GM21528 (cell line): Measurements from ENCODE around the gene SLC6A18.
"Not testable (repeated sequence)": the region's sequence is repeated elsewhere in the genome, so short reads cannot be mapped to it uniquely, and the experiment has no call there.

Experiments used
- ATAC-seq: cut with Tn5 transposase; IDR thresholded peaks from one replicate; pipeline ENCODE4 v1.9.1; 2021; ENCODE audit warnings: mild to moderate bottlenecking, moderate library complexity; ENCODE audit not compliant: unreplicated experiment, low FRiP score

Gene SLC6A18

DNA sequence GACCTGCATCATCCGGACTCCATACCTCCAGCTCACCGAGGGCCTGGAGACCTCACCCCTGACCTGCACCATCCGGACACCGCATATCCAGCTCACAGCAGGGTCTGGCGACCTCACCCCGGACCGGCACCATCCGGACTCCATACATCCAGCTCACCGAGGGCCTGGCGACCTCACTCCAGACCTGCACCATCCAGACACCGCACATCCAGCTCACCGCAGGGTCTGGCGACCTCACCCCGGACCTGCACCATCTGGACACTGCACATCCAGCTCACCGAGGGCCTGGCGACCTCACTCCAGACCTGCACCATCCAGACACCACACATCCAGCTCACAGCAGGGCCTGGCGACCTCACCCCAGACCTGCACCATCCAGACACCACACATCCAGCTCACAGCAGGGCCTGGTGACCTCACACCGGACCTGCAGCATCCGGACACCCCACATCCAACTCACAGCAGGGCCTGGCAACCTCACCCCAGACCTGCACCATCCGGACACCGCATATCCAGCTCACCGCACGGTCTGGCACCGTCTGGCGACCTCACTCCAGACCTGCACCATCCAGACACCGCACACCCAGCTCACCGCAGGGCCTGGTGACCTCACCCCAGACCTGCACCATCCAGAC, 59.3 kb downstream of the SLC6A18 start:
- ATAC-seq = not testable (repeated sequence)

DNA sequence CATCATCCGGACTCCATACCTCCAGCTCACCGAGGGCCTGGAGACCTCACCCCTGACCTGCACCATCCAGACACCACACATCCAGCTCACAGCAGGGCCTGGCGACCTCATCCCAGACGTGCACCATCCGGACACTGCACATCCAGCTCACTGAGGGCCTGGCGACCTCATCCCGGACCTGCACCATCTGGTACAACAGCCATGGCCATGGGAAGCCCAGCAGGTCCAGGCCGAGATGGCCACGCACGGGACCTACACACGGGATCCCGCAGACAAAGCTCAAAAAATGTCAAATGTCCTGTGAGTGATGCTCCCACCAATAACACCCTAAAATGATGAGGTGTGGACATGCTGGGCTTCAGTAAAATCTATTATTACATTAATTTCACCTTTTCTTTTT, 60.0 kb downstream of the SLC6A18 start:
- ATAC-seq = no peak

DNA sequence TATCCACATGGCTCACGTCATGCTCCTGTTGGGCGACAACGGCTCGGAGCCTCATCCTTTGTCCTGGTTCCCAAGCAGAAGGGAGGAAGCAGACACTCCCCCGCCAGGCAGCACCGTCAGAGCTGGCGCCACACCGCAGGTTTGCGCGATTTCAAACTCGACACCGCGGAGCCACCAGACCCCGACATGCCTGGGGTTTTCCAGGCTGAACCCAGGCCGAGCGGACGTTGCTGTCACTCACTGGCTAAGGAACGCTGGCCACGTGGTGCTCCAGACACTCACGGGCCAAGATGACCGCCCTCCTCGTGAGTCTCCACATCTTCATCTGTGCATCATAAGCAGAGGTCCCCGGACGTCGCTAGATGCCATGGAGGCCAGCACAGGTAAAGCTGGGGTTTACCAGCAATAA, 60.7 kb downstream of the SLC6A18 start:
- no peak for ATAC-seq

DNA sequence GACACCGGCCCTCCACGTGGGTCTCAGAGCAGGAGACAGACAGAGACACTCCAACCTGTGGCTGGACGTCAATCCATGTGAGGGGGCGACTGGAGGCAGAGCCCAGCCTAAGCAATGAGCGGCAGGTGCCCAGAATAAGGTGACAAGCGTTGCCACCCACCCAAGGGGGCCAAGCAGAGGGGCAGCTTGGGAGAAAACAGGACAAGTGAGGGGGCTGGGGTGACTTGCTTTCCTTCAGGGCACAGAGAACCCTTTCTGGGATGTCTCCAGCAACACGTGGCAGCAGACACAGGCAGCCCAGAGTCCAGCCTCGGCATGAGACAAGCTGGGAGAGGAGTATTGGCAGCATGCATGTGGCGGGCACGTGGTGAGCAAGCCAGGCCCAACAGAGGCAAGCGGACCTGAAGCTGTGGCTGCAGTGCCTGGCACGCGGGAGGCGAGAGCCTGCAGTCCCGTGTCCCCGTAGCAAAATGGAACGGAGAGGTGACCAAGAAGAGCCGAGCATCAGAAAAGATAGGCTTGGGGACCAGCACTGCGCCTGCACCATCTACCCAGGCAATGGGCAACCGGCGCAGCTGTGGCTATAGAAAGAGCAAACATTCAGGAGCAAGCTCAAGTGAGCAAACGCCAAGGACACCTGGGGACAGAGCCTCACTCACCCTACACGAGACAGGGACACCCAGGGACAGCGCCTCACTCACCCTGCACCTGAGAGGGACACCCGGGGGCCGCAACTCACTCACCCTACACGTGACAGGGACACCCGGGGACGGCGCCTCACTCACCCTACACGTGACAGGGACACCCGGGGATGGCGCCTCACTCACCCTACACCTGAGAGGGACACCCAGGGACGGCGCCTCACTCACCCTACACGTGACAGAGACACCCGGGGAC, 63.5 kb downstream of the SLC6A18 start:
- ATAC-seq = no peak

DNA sequence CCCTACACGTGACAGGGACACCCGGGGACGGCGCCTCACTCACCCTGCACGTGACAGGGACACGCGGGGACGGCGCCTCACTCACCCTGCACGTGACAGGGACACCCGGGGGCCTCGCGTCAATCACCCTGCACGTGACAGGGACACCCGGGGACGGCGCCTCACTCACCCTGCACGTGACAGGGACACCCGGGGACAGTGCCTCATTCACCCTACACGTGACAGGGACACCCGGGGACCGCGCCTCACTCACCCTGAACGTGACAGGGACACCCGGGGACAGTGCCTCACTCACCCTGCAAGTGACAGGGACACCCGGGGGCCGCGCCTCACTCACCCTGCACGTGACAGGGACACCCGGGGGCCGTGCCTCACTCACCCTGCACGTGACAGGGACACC, 64.4 kb downstream of the SLC6A18 start:
- ATAC-seq = not testable (repeated sequence)

DNA sequence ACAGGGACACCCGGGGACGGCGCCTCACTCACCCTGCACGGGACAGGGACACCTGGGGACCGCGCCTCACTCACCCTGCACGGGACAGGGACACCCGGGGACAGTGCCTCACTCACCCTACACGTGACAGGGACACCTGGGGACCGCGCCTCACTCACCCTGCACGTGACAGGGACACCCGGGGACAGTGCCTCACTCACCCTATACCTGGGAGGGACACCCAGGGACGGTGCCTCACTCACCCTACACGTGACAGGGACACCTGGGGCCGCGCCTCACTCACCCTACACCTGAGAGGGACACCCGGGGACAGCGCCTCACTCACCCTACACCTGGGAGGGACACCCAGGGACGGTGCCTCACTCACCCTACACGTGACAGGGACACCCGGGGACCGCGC, 65.8 kb downstream of the SLC6A18 start:
- ATAC-seq = not testable (repeated sequence)

DNA sequence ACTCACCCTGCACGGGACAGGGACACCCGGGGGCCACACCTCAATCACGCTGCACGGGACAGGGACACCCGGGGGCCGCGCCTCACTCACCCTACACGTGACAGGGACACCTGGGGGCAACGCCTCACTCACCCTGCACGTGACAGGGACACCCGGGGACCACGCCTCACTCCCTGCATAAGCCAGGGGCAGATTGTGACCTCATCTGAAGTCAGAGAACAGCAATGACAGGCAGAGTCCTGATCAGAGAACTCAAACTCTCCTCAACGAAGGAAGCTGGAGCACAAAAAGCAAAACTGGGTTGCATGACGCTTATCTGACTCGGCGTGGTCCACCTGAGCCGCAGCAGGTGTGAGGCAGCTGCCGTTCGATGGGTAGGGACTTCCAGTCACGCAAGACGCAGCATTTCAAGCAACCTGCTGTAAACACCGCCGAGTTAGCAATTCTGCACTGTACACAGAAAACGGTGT, 66.5 kb downstream of the SLC6A18 start:
- ATAC-seq = no peak

DNA sequence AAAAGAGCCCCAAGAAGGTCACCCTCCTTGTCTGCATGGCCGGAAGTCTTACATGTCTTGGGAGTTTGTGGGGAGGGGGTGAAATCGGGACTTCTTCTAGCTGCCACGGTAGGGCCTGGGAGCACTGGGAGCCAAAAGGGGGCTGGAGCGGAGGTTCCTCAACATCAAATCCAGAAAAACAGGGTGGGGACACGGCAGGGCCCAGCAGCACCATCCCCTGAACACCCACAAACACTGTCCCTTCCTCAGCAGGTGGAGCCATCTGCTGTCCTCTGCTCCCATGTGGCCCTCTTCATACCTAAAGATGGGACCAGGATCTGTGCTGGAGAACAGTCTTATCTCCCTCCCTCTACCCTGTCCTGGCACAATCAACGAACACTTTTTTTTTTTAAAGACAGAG, 67.0 kb downstream of the SLC6A18 start:
- ATAC-seq = no peak

DNA sequence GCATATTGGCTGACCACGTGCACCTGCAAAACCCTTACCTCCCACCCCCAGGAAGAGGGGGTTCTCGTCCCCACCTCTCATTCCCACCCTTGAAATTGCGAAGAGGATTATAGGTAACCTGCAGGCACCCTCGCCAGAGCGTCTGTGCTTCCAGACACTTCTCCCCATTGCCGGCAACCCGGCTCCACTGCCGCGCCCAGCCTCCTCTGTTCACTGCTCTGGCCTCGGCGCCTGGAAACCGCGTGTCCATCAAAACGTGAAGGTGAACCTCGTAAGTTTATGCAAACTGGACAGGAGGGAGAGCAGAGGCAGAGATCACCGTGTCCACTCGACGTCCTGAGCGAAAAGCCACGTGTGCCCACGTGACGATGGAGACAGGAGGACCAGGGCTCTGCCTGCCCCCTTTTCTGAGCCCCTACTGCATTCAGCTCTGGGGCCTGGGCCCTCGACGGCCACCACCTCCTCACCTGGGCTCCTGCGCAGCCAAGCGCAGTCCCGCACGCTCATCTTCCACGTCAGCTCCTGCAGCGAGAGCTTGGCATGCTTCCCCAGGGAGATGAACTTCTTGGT, 67.8 kb downstream of the SLC6A18 start:
- no peak for ATAC-seq

DNA sequence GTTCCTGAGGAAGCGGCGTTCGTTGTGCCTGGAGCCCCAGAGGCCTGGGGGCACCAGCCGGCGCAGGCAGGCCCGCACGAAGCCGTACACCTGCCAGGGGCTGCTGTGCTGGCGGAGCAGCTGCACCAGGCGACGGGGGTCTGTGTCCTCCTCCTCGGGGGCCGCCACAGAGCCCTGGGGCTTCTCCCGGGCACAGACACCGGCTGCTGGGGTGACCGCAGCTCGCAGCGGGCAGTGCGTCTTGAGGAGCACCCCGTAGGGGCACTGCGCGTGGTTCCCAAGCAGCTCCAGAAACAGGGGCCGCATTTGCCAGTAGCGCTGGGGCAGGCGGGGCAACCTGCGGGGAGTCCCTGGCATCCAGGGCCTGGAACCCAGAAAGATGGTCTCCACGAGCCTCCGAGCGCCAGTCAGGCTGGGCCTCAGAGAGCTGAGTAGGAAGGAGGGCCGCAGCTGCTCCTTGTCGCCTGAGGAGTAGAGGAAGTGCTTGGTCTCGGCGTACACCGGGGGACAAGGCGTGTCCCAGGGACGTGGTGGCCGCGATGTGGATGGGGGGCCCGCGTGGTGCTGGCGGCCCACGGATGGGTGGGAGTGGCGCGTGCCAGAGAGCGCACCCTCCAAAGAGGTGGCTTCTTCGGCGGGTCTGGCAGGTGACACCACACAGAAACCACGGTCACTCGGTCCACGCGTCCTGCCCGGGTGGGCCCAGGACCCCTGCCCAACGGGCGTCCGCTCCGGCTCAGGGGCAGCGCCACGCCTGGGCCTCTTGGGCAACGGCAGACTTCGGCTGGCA, 68.4 kb downstream of the SLC6A18 start:
- no peak for ATAC-seq

DNA sequence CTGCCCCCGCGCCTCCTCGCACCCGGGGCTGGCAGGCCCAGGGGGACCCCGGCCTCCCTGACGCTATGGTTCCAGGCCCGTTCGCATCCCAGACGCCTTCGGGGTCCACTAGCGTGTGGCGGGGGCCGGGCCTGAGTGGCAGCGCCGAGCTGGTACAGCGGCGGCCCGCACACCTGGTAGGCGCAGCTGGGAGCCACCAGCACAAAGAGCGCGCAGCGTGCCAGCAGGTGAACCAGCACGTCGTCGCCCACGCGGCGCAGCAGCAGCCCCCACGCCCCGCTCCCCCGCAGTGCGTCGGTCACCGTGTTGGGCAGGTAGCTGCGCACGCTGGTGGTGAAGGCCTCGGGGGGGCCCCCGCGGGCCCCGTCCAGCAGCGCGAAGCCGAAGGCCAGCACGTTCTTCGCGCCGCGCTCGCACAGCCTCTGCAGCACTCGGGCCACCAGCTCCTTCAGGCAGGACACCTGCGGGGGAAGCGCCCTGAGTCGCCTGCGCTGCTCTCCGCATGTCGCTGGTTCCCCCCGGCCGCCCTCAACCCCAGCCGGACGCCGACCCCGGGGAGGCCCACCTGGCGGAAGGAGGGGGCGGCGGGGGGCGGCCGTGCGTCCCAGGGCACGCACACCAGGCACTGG, 69.1 kb downstream of the SLC6A18 start:
- ATAC-seq = no peak

DNA sequence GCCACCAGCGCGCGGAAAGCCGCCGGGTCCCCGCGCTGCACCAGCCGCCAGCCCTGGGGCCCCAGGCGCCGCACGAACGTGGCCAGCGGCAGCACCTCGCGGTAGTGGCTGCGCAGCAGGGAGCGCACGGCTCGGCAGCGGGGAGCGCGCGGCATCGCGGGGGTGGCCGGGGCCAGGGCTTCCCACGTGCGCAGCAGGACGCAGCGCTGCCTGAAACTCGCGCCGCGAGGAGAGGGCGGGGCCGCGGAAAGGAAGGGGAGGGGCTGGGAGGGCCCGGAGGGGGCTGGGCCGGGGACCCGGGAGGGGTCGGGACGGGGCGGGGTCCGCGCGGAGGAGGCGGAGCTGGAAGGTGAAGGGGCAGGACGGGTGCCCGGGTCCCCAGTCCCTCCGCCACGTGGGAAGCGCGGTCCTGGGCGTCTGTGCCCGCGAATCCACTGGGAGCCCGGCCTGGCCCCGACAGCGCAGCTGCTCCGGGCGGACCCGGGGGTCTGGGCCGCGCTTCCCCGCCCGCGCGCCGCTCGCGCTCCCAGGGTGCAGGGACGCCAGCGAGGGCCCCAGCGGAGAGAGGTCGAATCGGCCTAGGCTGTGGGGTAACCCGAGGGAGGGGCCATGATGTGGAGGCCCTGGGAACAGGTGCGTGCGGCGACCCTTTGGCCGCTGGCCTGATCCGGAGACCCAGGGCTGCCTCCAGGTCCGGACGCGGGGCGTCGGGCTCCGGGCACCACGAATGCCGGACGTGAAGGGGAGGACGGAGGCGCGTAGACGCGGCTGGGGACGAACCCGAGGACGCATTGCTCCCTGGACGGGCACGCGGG, 69.9 kb downstream of the SLC6A18 start, which contains the start of gene TERT:
Gene TERT (minus strand): TSS at position 234 of the 815 bp plus-strand sequence. CDS start 79 bp downstream, at position 155.
- ATAC-seq = no peak

DNA sequence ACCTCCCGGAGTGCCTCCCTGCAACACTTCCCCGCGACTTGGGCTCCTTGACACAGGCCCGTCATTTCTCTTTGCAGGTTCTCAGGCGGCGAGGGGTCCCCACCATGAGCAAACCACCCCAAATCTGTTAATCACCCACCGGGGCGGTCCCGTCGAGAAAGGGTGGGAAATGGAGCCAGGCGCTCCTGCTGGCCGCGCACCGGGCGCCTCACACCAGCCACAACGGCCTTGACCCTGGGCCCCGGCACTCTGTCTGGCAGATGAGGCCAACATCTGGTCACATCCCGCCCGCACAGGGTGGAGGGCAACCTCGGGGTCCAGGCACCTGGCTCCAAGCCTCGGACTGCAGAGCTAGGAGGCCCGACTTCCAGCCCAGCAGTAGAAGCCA, 70.5 kb downstream of the SLC6A18 start:
- ATAC-seq = no peak
